OCI-M1 (cell line): ENCODE data around the gene ACTR8.

Source experiments
- DNase-seq: peaks from one replicate; lab custom pipeline; 2025; lab: John Stamatoyannopoulos, UW

ACTR8 gene

DNA sequence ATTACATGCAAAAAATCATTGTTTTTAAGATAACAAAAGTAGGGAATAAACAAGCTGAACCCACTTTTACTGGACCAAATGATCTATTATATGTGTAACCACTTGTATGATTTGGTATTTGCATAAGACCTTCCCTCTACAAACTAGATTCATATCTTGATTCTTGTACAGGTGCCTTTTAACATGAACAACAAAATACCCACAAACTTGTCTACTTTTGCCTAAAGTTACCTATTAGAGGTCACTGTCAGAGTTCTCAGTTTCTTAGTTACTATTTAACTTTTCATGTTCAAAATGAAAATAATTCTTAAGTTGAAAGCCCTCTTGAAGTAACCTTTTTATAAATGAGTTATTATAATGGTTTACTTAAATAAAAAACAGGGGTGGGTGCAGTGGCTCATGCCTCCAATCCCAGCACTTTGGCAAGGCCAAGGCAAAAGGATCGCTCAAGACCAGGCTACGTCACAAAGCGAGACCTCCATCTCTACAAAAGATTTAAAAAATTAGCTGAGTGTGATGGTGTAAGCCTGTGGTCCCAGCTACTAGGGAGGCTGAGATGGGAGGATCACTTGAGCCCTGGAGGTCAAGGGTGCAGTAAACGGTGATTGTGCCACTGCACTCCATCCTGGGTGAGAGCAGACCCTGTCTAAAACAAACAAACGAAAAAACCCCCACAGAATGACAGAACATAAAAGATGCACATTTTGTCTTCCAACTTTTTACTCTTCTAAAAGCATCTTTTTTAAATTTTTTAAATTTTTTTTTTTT, 16.0 kb downstream of the ACTR8 start:
- DNase-seq, result no peak

GRCh38 chr3:53863145-53863544, 18.8 kb downstream of the ACTR8 start:
- DNase-seq, result no peak

GRCh38 chr3:53862241-53862640, 19.7 kb downstream of the ACTR8 start:
- DNase-seq, result no peak

- DNase-seq, result no peak
Measured at GRCh38 chr3:53860196-53860595, 21.8 kb downstream of the ACTR8 start.

GRCh38 chr3:53859178-53859577, 22.8 kb downstream of the ACTR8 start:
- no peak for DNase-seq

- DNase-seq, result no peak
Measured at GRCh38 chr3:53858096-53858741, 23.7 kb downstream of the ACTR8 start.

GRCh38 chr3:53856964-53857363, 25.0 kb downstream of the ACTR8 start:
- DNase-seq, result no peak

DNA sequence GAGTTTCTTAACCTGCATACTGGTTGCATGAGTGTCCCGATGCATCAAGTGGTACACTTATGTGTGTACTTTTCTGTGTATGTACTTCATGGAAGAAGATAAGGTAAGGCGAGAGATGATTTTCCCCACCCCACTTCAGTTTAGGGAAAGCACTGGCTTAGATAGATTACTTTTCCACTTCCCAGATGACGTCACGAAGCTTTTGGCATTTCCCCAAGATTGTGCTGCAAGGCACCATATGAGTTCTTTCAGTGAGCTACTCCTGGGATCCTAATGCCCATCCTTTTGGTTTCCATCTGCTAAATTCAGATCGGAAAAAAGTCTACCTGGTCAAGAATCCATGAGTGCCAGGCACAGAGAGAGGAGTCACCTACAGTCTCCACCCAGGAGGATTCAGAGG, 31.1 kb downstream of the ACTR8 start:
- DNase-seq, result no peak

DNA sequence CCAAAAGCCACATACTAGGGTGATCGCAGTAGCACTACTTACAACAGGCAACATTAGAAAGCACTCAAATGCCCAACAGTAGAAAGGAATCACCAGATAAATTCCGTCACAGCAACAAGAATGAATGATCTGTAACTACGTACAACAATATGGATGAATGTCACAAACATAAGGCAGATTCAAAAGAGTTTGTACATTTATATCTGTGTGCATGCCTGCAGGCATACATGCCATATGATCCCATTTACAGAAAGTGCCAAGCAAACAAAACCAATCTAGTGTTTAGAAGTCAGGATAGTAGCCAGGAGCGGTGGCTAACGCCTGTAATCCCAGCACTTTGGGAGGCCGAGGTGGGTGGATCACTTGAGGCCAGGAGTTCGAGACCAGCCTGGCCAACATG, 32.0 kb downstream of the ACTR8 start:
- no peak for DNase-seq

GRCh38 chr3:53846851-53847155, 35.1 kb downstream of the ACTR8 start:
- no peak for DNase-seq

- no peak for DNase-seq
Measured at GRCh38 chr3:53846134-53846850, 35.7 kb downstream of the ACTR8 start, which contains the start of the genes CHDH and IL17RB. Gene CHDH, minus strand, starts transcription at chr3:53846419. Its CDS starts 22,411 bp downstream, at chr3:53824008. Gene IL17RB, plus strand, starts transcription at chr3:53846568. Its CDS starts 21 bp downstream, at chr3:53846589.

DNA sequence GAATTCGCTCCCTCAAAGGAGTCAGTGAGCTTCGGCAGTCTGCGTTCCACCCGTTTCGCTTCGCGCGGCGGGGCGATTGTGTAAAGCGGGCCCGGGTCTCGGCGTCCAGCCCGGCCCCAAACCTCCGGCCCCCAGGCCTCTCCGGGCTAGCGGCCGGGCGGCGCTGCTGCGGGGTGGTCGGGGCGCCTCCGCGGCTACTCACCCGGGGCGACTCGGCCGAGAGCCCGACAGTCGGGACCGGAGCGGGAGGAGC, 36.1 kb downstream of the ACTR8 start:
- no peak for DNase-seq

GRCh38 chr3:53845103-53845880, 36.7 kb downstream of the ACTR8 start:
- DNase-seq, result no peak

- no peak for DNase-seq
Measured at GRCh38 chr3:53844262-53845102, 37.5 kb downstream of the ACTR8 start.

DNA sequence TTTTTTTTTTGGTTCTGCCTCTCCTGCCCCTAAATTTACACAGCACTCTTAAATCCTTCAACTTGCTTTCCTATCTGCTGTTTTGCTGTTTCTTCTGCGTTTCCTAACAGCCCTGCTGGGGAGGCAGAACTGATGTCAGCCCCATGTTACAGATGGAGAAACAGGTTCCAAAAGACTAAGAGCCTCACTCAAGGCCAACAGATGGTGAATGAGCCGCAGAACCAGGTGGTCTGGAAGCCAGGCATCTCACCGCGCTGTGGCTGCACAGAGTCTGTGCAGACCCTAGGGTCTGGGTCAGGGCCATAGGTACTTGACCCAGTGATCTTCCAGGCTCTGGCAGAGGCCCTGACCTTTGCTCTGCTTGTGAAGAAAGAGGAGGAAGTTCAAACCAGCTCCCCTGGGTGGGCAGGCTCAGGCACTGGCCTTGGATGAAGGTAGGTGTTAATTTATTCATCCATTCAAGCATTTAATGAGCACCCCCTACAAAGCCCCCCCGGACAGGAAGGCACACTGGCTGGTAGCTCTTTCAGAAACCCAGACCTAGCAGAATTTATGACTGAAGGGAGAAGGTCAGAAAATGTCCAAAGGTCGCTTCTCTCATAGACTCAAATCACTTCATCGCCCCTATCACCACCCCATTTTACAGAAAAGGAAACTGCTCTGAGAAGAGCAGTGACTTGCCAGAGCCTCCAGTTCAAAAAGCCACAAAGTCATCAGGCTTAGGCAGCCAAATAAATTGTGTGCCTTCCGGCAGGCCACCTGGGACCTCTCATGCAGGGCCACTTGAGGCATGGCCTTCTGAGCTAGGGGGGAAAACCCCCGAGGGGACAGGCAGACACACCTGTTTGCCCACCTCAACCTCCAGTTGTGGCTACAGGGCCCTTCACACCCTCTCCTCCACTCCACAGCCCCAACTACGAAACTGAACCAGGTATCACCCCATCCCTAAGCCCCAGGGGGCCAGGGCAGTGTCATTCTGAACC, 38.5 kb downstream of the ACTR8 start:
- no peak for DNase-seq

GRCh38 chr3:53842436-53843194, 39.3 kb downstream of the ACTR8 start:
- DNase-seq, result no peak

- DNase-seq, result no peak
Measured at GRCh38 chr3:53841296-53841695, 40.7 kb downstream of the ACTR8 start.

- DNase-seq, result no peak
Measured at GRCh38 chr3:53837331-53837730, 44.6 kb downstream of the ACTR8 start.

GRCh38 chr3:53836084-53836872, 45.7 kb downstream of the ACTR8 start:
- DNase-seq, result no peak
